Esophagus squamous epithelium (tissue), 4 donors: Measurements from ENCODE around the gene NME5.

Source experiments
- CTCF ChIP-seq, 6 experiments: fragments of 450-650 bp in 4 of 6; fragments of 200-600 bp in 2 of 6; sonication (generic) in 2 of 6; IDR thresholded peaks; one replicate each; pipeline ENCODE4 v1.5.1; 2016 to 2019; ENCODE audit warnings: antibody characterized with exemption in 6 of 6, mild to moderate bottlenecking in 4 of 6, moderate library complexity in 4 of 6
- POLR2A ChIP-seq, 4 donors: fragments of 450-650 bp; IDR thresholded peaks; one replicate each; pipeline ENCODE4 v1.6.1; 2017; ENCODE audit warnings: antibody characterized with exemption in 4 of 4, mild to moderate bottlenecking in 4 of 4, moderate library complexity in 3 of 4

- TF ChIP-seq CTCF (IDR thresholded peaks at IDR 0.05) = no peak
- no peak for TF ChIP-seq POLR2A (IDR thresholded peaks at IDR 0.05)
Measured at GRCh38 chr5:138163721-138164120, 24.5 kb upstream of the NME5 start.
